GM10266 (cell line): ENCODE data around the gene KRT39.

ENCODE experiments used
- DNase-seq: peaks from one replicate; pipeline ENCODE4 v3.0.0; 2012; ENCODE audit errors: extremely low spot score
- TF ChIP-seq, protein P1 (sequence below): IDR thresholded peaks from 2 replicates; pipeline ENCODE4 v1.5.1; 2012; ENCODE audit warnings: mild to moderate bottlenecking, low read depth; ENCODE audit not compliant: control insufficient read depth, insufficient read depth; ENCODE audit errors: missing control alignments

Gene KRT39

DNA sequence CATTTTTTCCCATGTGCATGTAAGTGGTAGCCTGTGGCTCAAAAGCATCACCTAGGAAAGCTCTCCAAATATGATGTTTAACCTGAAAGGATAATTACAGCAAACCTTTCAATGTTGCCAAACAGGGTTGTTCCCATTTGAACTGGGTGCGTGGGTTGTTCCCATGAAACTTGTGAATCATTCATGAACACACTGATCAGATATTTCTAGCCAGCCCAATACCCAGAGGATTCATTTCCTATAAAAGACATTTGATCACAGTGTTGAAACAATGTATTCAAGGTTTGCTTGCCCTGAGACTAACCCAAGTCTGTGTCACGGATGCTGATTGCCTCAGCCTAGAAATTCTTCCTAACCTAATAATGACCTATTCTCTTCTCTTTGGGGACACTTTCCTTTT, 12.9 kb downstream of the KRT39 start:
- TF ChIP-seq, protein P1, sequence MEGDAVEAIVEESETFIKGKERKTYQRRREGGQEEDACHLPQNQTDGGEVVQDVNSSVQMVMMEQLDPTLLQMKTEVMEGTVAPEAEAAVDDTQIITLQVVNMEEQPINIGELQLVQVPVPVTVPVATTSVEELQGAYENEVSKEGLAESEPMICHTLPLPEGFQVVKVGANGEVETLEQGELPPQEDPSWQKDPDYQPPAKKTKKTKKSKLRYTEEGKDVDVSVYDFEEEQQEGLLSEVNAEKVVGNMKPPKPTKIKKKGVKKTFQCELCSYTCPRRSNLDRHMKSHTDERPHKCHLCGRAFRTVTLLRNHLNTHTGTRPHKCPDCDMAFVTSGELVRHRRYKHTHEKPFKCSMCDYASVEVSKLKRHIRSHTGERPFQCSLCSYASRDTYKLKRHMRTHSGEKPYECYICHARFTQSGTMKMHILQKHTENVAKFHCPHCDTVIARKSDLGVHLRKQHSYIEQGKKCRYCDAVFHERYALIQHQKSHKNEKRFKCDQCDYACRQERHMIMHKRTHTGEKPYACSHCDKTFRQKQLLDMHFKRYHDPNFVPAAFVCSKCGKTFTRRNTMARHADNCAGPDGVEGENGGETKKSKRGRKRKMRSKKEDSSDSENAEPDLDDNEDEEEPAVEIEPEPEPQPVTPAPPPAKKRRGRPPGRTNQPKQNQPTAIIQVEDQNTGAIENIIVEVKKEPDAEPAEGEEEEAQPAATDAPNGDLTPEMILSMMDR: no peak
- no peak for DNase-seq

DNA sequence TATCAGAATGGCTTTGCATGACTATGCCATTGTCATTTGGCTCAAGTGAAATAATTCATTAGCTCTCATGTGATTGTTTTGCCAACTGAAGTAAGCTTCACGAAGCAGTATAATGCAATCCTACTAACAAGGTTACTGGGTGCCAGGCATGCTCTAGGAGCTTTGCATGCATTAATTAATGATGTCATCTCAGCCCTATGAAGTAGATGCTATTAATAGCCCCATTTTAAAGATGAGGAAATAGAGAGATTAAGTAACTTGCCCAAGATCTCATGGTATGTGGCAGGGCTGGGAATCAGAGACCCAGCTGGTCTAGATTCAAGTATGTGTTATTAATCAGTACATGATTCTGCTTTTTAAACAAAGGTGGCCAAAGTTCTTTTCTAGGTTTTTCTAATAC, 14.1 kb downstream of the KRT39 start:
- TF ChIP-seq, protein P1: no peak
- DNase-seq: no peak

DNA sequence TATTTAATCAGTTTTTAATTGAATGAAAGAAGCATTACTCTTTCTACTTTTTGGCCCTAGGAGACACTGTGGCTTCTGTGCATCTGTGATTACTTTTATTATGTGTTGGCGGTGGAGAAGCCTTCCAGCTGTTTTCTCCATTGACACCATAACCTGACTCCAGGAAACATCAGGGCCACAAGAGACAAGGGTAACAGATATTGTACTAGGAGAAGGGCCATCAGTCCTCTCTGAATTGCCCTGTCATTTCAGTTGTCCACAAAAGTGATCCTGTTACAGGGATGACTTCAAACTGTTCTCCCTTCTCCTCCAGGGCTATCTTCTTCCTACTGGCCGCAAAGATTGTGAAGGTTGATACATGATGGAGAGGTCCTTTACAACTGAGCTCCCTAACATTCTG, 14.6 kb downstream of the KRT39 start:
- DNase-seq: no peak
- TF ChIP-seq, protein P1: no peak

DNA sequence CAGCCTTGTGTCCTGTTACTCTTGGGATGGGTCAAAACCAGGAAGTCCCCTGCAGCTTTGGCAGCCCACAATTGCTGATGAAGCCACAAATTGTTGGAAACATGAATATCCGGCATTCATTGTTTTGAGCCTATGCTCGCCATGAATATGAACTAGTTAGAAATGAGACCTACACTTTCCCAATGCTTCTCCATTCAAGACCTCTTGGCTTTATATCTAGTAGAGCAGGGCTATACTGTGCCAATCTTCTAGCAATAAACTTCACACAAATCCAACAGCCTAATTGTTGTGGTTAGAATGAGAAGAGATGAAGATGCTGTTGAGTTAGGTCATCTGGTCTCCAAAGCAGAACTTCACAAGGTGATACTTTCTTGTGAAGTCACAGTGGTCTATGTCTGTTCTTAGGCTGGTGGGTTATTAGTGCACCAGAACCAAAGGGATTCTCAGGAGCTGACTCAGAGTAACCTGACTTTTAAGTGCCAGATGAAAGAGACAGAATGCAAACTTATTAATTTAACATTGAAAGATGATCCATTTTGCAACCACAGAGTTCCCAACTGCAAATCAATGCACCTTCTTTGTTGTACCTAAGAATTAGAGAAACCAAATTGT, 15.6 kb downstream of the KRT39 start:
- DNase-seq: no peak
- TF ChIP-seq, protein P1: no peak

DNA sequence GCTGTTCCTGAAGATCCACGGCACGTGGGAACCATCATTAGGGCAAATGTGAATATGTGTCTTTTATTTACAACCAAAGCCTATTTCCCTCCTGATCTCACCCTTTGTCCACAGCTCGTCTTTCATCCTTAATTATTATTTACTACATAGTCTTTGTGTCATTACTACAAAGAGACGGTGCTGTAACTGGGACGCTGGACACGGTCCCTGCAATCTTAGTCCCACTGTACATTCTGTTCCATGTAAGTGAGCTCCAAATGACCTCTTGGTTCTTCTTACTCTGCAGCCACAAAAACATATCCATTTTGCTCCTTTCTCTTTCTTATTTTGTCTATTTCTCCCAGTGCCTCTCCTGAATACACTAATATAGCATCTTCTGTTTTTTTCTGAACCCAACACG, 16.6 kb downstream of the KRT39 start:
- no peak for DNase-seq
- TF ChIP-seq, protein P1: no peak

DNA sequence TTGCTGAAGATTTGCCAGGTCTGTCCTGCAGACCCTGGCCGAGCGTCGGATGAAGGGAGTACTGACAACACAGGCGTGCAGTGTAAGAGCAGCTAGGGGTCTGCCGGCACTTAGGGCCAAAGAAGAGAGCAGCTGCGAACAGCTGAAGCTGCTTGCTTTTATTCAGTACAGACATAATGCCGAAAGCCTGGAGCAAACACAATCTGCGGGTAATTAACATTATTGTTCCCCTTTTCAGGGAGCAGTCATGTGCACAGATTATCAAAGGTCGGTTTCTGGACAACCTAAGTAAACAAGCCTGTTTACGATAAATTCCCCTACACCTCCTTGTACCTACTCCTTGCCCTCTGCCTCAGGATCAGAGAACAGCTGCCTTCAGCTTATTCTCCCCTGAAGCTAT, 17.3 kb downstream of the KRT39 start:
- TF ChIP-seq, protein P1: no peak

DNA sequence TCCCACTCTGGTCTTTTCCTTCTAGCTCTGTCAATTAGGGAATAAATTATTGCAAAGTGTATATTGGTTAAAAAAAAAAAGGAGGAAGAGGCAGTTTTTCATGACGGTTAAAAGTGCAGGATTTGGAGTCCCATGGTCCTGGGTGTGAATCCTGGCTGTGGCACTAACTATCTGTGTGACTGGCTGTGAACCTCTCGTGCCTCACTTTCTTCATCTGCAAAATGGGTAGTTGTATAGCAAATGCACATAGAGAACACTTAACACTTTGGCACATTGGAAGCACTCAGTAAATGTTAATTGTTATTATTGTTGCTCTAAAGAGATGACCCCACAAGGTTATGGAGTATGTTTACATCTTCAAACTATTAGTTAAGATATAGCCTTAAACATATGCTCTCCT, 18.8 kb downstream of the KRT39 start:
- no peak for DNase-seq

More for the DNA sequence above, 17.3 kb downstream of the KRT39 start:
- no peak for DNase-seq

More for the DNA sequence above, 18.8 kb downstream of the KRT39 start:
- TF ChIP-seq, protein P1: no peak
